HEK293 (cell line): ENCODE data around the gene ZNF569.

Experiments used
- BCL11B ChIP-seq: fragments of 450-650 bp; formaldehyde crosslinking; IDR thresholded peaks from 2 replicates; pipeline ENCODE4 v1.5.1; 2016; ENCODE audit warnings: low read depth, missing biosample characterization, missing genetic modification characterization
- CTCF ChIP-seq: fragments of 450-650 bp; formaldehyde crosslinking; IDR thresholded peaks from 2 replicates; pipeline ENCODE4 v1.5.1; 2016; ENCODE audit warnings: missing biosample characterization, missing genetic modification characterization
- ZNF184 ChIP-seq: fragments of 450-650 bp; IDR thresholded peaks from 2 replicates; pipeline ENCODE4 v1.5.1; 2018; ENCODE audit warnings: missing biosample characterization, mild to moderate bottlenecking, missing genetic modification characterization
- ZNF274 ChIP-seq, 2 experiments: fragments of 200-500 bp in 1 of 2; fragments of 450-650 bp in 1 of 2; sonication (Bioruptor generic) in 1 of 2; formaldehyde crosslinking in 1 of 2; IDR thresholded peaks; 2 replicates each; pipeline versions ENCODE4 v1.5.1 to v1.6.1; 2014 to 2016; ENCODE audit warnings: borderline replicate concordance in 1 of 2, inconsistent platforms in 1 of 2, low read length in 1 of 2, missing biosample characterization in 1 of 2, missing genetic modification characterization in 1 of 2
- ZNF335 ChIP-seq: fragments of 450-650 bp; formaldehyde crosslinking; conservative IDR thresholded peaks from 2 replicates; pipeline ENCODE4 v1.5.1; 2016; ENCODE audit warnings: missing biosample characterization, missing genetic modification characterization
- ZNF548 ChIP-seq: fragments of 450-650 bp; formaldehyde crosslinking; IDR thresholded peaks from 2 replicates; pipeline ENCODE4 v1.5.1; 2016; ENCODE audit warnings: missing biosample characterization, missing genetic modification characterization
- ZNF660 ChIP-seq: fragments of 450-650 bp; IDR thresholded peaks from 2 replicates; pipeline ENCODE4 v1.5.1; 2018; ENCODE audit warnings: missing biosample characterization, mild to moderate bottlenecking, missing genetic modification characterization
- ZNF670 ChIP-seq: fragments of 450-650 bp; formaldehyde crosslinking; IDR thresholded peaks from 2 replicates; pipeline ENCODE4 v1.5.1; 2016; ENCODE audit warnings: missing biosample characterization, missing genetic modification characterization, low read depth

GRCh38 chr19:37466798-37467607, at the start of gene ZNF569:
- peak; percentile 88 for TF ChIP-seq CTCF (tag by site-specific recombination)
- TF ChIP-seq ZNF660 (tag by site-specific recombination) = peak; percentile 95
- peak; percentile 100 for TF ChIP-seq ZNF335 (tag by site-specific recombination)
- 0 out of 2 replicates have a peak, but pooled peaks have one; percentile 9 for TF ChIP-seq BCL11B (tag by site-specific recombination)
- TF ChIP-seq ZNF548 (tag by site-specific recombination) = peak; percentile 8; the same call in 1 of the 2 replicates
- TF ChIP-seq ZNF274 (IDR thresholded peaks at IDR 0.05; ENCODE audit: low read length) = no peak
- peak; percentile 49; the same call in 1 of the 2 replicates for TF ChIP-seq ZNF274 (tag by site-specific recombination; IDR thresholded peaks at IDR 0.05; ENCODE audit: borderline replicate concordance)
- TF ChIP-seq ZNF670 (tag by site-specific recombination) = no peak
- TF ChIP-seq ZNF184 (tag by site-specific recombination) = no peak
